T-cell (primary cell): ENCODE data around the gene PDE4B. TPM values are rescaled to one million over a fixed set of nuclear protein-coding genes. Genes with fewer than 3 reads are reported as not detected.
"Not testable (repeated sequence)": the region's sequence is repeated elsewhere in the genome, so short reads cannot be mapped to it uniquely, and the experiment has no call there.

ENCODE experiments used
- ATAC-seq, 4 experiments: fragments of 200-7000 bp in 3 of 4; fragments of 150-1000 bp in 1 of 4; cut with Tn5 transposase; replicated peaks in 1 of 4; 1 replicate in 3 of 4; 2 replicates in 1 of 4; pipeline ENCODE4 v1.10.0; 2021; ENCODE audit warnings: moderate library complexity in 3 of 4, mild to moderate bottlenecking in 2 of 4, moderate number of reproducible peaks in 1 of 4
- CTCF ChIA-PET, 2 donors: fragments of 300-600 bp; sonication (Branson Sonifier 250); formaldehyde crosslinking; loops; one replicate each; lab custom pipeline; 2022; ENCODE audit warnings: antibody characterized with exemption in 2 of 2; lab: Charles Lee
- POLR2A ChIA-PET, 2 donors: fragments of 300-600 bp; sonication (Branson Sonifier 250); formaldehyde crosslinking; loops; one replicate each; lab custom pipeline; 2022; ENCODE audit warnings: antibody characterized with exemption in 2 of 2; lab: Charles Lee
- DNase-seq, 35 experiments: peaks; one replicate each; pipeline versions ENCODE4 v3.0.0 to v3.0.0-alpha.2; 2013 to 2023
- H3K27ac ChIP-seq: one replicate; pipeline ENCODE4 v1.5.1; 2013; ENCODE audit warnings: low read length
- H3K27me3 ChIP-seq, 2 experiments: replicated peaks in 1 of 2; 1 replicate in 1 of 2; 2 replicates in 1 of 2; pipeline versions ENCODE4 v1.6.1 to v1.7.0; 2013; ENCODE audit warnings: low read length in 1 of 2, mixed read lengths in 1 of 2; ENCODE audit not compliant: control insufficient read depth in 2 of 2, insufficient read depth in 2 of 2; ENCODE audit errors: extremely low read depth in 1 of 2
- H3K36me3 ChIP-seq, 2 donors: 1 replicate in 1 of 2; 2 replicates in 1 of 2; pipeline versions ENCODE4 v1.6.1 to v1.7.0; 2013; ENCODE audit warnings: low read length in 1 of 2; ENCODE audit not compliant: control insufficient read depth in 2 of 2, insufficient read depth in 1 of 2; ENCODE audit errors: extremely low read depth in 1 of 2
- H3K4me1 ChIP-seq, 2 experiments: 1 replicate in 1 of 2; 2 replicates in 1 of 2; pipeline versions ENCODE4 v1.6.1 to v1.7.0; 2013; ENCODE audit warnings: low read length in 2 of 2, mixed read lengths in 1 of 2; ENCODE audit not compliant: insufficient read depth in 2 of 2, control insufficient read depth in 1 of 2; ENCODE audit errors: extremely low read depth in 1 of 2
- H3K4me3 ChIP-seq, 2 donors: 1 replicate in 1 of 2; 2 replicates in 1 of 2; pipeline versions ENCODE4 v1.5.1 to v1.7.0; 2013; ENCODE audit warnings: mild to moderate bottlenecking in 2 of 2, low read length in 1 of 2, moderate library complexity in 1 of 2; ENCODE audit not compliant: control insufficient read depth in 1 of 2; ENCODE audit errors: extremely low read depth in 1 of 2
- H3K9me3 ChIP-seq: 2 replicates; pipeline ENCODE4 v1.7.0; 2013
- H3K27ac Mint-ChIP-seq, 2 donors: one replicate each; pipeline ENCODE4 v1.8.0; 2020 to 2021; ENCODE audit warnings: mild to moderate bottlenecking in 2 of 2, mixed read lengths in 2 of 2
- H3K27me3 Mint-ChIP-seq, 2 donors: one replicate each; pipeline ENCODE4 v1.8.0; 2021 to 2022; ENCODE audit warnings: mixed read lengths in 2 of 2
- H3K36me3 Mint-ChIP-seq: one replicate; pipeline ENCODE4 v1.8.0; 2021; ENCODE audit warnings: mixed read lengths
- H3K4me1 Mint-ChIP-seq, 3 donors: one replicate each; pipeline ENCODE4 v1.8.0; 2020 to 2022; ENCODE audit warnings: mixed read lengths in 3 of 3, mild to moderate bottlenecking in 1 of 3
- H3K4me3 Mint-ChIP-seq, 3 donors: one replicate each; pipeline ENCODE4 v1.8.0; 2020 to 2022; ENCODE audit warnings: mild to moderate bottlenecking in 3 of 3, mixed read lengths in 3 of 3, moderate library complexity in 3 of 3
- H3K9me3 Mint-ChIP-seq, 3 donors: one replicate each; pipeline ENCODE4 v1.8.0; 2020 to 2022; ENCODE audit warnings: mixed read lengths in 3 of 3
- WGBS: methylation state at CpG from one replicate; pipeline ENCODE4 v1.1.5; 2013; ENCODE audit warnings: missing lambda C conversion rate; ENCODE audit not compliant: insufficient coverage; 5-methylcytosine and 5-hydroxymethylcytosine counted together
- total RNA-seq, 35 experiments: library from RNA in 6 of 35; stranded (reverse) in 6 of 35; fragments of 120-200 nt in 1 of 35; gene quantifications; one replicate each; pipeline versions ENCODE4 v1.2.1 to v1.2.4 and lab custom pipeline; 2013 to 2026

The PDE4B gene
- total RNA-seq, 5 donors from 2014 or later (not counting 1 experiment from before 2014, with no cell fraction given) = 46.3 to 103 (median 54.1) TPM

DNA sequence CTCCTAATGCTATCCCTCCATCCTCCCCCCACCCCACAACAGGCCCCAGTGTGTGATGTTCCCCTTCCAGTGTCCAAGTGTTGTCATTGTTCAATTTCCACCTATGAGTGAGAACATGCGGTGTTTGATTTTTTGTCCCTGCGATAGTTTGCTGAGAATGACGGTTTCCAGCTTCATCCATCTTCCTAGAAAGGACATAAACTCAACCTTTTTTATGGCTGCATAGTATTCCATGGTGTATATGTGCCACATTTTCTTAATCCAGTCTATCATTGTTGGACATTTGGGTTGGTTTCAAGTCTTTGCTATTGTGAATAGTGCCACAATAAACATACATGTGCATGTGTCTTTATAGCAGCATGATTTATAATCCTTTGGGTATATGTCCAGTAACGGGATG is 308.3 kb downstream of the PDE4B start:
- H3K9me3 Mint-ChIP-seq, H3K36me3 Mint-ChIP-seq, ATAC-seq, CTCF ChIA-PET, H3K27ac Mint-ChIP-seq, H3K27me3 Mint-ChIP-seq, DNase-seq, H3K36me3 ChIP-seq, H3K4me3 Mint-ChIP-seq, POLR2A ChIA-PET, H3K4me3 ChIP-seq, H3K27me3 ChIP-seq, H3K4me1 ChIP-seq, H3K9me3 ChIP-seq, H3K4me1 Mint-ChIP-seq, H3K27ac ChIP-seq: not testable (repeated sequence)
- 100% methylated on average over 1 of the region's 4 CpGs for WGBS

DNA sequence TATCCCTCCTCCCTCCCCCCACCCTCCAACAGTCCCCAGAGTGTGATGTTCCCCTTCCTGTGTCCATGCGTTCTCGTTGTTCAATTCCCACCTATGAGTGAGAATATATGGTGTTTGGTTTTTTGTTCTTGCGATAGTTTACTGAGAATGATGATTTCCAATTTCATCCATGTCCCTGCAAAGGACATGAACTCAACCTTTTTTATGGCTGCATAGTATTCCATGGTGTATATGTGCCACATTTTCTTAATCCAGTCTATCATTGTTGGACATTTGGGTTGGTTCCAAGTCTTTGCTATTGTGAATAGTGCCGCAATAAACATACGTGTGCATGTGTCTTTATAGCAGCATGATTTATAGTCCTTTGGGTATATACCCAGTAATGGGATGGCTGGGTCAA is 311.4 kb downstream of the PDE4B start:
- H3K4me3 Mint-ChIP-seq, H3K27ac Mint-ChIP-seq, H3K4me1 Mint-ChIP-seq, DNase-seq, H3K9me3 Mint-ChIP-seq, POLR2A ChIA-PET, H3K36me3 Mint-ChIP-seq, H3K4me1 ChIP-seq, ATAC-seq, H3K36me3 ChIP-seq, H3K27me3 Mint-ChIP-seq, H3K9me3 ChIP-seq, H3K27ac ChIP-seq, CTCF ChIA-PET, H3K4me3 ChIP-seq, H3K27me3 ChIP-seq: not testable (repeated sequence)
- WGBS = no CpG with 5 or more reads among the region's 5 CpGs

DNA sequence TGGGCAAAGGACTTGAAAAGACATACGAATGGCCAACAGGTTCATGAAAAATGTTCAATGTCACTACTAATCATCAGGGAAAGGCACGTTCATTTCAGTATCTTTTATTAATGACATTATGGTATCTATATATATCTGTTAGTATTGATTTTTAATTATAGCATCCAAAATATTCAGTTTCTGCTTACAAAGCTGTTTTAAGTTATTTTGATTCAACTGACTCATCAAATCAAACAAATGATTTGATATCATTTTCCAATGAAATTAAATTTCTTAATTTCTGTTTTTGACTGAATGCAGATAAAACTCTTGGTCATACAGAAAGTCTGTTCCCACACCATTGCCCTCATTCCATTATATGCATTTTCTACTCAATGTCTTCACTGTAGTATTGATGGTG is 315.9 kb downstream of the PDE4B start:
- Histone ChIP-seq H3K4me1 (no peaks in the 10 kb centered on the region), H3K4me3 (no peak overlapping the region), H3K36me3 (no peaks in the 10 kb centered on the region), H3K9me3 (no peaks in the 10 kb centered on the region), H3K27me3 (no peaks in the 10 kb centered on the region), H3K27ac (no peak overlapping the region)
- ChIA-PET CTCF (no interaction called here), POLR2A (no interaction called here)
- no CpG with 5 or more reads among the region's 2 CpGs for WGBS
- H3K4me3 Mint-ChIP-seq = no peak overlapping the region
- no peaks in the 10 kb centered on the region for H3K36me3 Mint-ChIP-seq
- H3K9me3 Mint-ChIP-seq = no peaks in the 10 kb centered on the region
- ATAC-seq = no peak
- H3K27ac Mint-ChIP-seq = no peak overlapping the region
- no peaks in the 10 kb centered on the region for H3K4me1 Mint-ChIP-seq
- peaks cover 12% of the 10 kb centered on the region in 2 donors for H3K27me3 Mint-ChIP-seq
- DNase-seq = no peak

DNA sequence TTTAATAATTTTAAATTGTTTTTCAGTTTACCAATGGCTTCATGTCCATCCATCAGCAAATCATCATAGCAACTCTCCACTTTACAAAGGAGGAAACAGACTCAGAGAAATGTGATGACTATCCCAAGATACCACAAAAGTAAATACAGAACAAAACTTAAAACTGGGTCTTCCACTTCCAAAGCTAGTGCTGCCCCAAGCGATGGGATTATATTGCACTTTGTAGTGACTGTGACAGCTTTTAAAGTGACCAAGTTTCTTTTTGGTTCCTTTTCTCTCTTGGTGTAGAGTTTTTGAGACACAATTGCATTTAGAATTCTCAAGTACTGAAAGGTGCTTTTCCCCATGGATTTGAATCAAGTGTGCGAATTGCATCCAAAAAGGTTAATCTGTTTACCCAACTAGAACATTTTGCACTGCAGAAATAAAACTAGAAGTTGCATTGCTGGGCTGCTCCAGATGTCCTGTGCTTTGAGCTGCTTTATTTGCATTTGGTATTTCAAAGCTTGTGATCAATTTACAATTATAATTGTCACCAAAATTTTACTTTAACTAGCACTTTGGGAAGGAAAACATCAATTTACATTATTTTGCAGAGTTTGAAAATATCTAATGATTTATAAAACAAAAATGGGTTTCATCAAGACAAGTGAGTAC is 320.2 kb downstream of the PDE4B start:
- Mint-ChIP-seq H3K36me3 (no peaks in the 10 kb centered on the region), H3K27me3 (peaks cover 12 to 18% of the 10 kb centered on the region in 2 donors)
- no CpG with 5 or more reads among the region's 2 CpGs for WGBS

GRCh38 chr1:66119148-66119547 is 326.5 kb downstream of the PDE4B start:
- Mint-ChIP-seq H3K4me1 (no peaks in the 10 kb centered on the region), H3K27me3 (peaks cover 5 to 8% of the 10 kb centered on the region in 2 donors), H3K27ac (no peak overlapping the region), H3K9me3 (peaks cover 0 to 3% (median 0%) of the 10 kb centered on the region in 3 donors), H3K36me3 (no peaks in the 10 kb centered on the region), H3K4me3 (no peak overlapping the region)
- H3K9me3 ChIP-seq = no peaks in the 10 kb centered on the region
- ATAC-seq (no peak), DNase-seq (no peak)
- H3K4me3 ChIP-seq = no peak overlapping the region
- no peaks in the 10 kb centered on the region for H3K36me3 ChIP-seq
- 79% methylated on average over 5 of the region's 7 CpGs for WGBS
- H3K27ac ChIP-seq = no peak overlapping the region
- POLR2A ChIA-PET = no interaction called here
- peaks cover 0 to 8% of the 10 kb centered on the region in 2 experiments for H3K27me3 ChIP-seq
- CTCF ChIA-PET = no interaction called here
- no peaks in the 10 kb centered on the region for H3K4me1 ChIP-seq

More for the DNA sequence above, 320.2 kb downstream of the PDE4B start:
- Mint-ChIP-seq H3K4me3 (no peak overlapping the region), H3K4me1 (no peaks in the 10 kb centered on the region), H3K9me3 (no peaks in the 10 kb centered on the region), H3K27ac (no peak overlapping the region)
- CTCF ChIA-PET = no interaction called here
- H3K27me3 ChIP-seq = peaks cover 0 to 8% of the 10 kb centered on the region in 2 experiments
- no peak overlapping the region for H3K27ac ChIP-seq
- H3K4me1 ChIP-seq = no peaks in the 10 kb centered on the region
- ATAC-seq (no peak), DNase-seq (no peak)
- H3K9me3 ChIP-seq = no peaks in the 10 kb centered on the region
- POLR2A ChIA-PET = interaction anchor here in 1 of 2 donors (0.7 kb wide), 1 partner anchor 608 kb away, joined by 3 read pairs; no protein-coding TSS in a partner anchor
- H3K4me3 ChIP-seq = no peak overlapping the region
- H3K36me3 ChIP-seq = no peaks in the 10 kb centered on the region

DNA sequence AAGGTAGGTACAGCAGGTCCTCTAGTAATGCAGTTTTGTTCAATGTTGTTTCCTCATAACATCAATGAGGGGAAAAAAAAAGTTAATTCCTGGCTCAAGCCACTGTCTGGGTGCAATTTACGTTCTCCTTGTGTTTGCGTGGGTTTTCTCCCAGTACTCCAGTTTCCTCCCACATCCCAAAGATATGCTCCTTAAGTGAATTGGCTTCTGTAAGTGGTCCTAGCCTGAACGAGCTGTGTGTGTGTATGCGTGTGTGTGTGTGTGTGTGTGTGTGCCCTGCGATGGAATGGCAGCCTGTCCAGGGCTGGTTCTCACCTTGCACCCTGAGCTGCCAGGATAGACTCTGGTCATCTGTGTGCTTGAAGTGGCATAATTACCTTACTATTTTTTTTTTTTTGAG is 332.0 kb downstream of the PDE4B start:
- CTCF ChIA-PET = no interaction called here
- H3K9me3 Mint-ChIP-seq = no peaks in the 10 kb centered on the region
- no peaks in the 10 kb centered on the region for H3K4me1 ChIP-seq
- no peak for ATAC-seq
- H3K4me3 ChIP-seq = no peak overlapping the region
- peaks cover 0 to 3% of the 10 kb centered on the region in 2 donors for H3K27me3 Mint-ChIP-seq
- no peak for DNase-seq
- no peaks in the 10 kb centered on the region for H3K36me3 ChIP-seq
- H3K36me3 Mint-ChIP-seq = no peaks in the 10 kb centered on the region
- no peak overlapping the region for H3K4me3 Mint-ChIP-seq
- H3K27ac Mint-ChIP-seq = no peak overlapping the region
- peaks cover 0 to 2% of the 10 kb centered on the region in 2 experiments for H3K27me3 ChIP-seq
- 64% methylated on average over 2 of the region's 5 CpGs for WGBS
- no peaks in the 10 kb centered on the region for H3K4me1 Mint-ChIP-seq
- POLR2A ChIA-PET = no interaction called here
- H3K27ac ChIP-seq = no peak overlapping the region
- H3K9me3 ChIP-seq = no peaks in the 10 kb centered on the region

DNA sequence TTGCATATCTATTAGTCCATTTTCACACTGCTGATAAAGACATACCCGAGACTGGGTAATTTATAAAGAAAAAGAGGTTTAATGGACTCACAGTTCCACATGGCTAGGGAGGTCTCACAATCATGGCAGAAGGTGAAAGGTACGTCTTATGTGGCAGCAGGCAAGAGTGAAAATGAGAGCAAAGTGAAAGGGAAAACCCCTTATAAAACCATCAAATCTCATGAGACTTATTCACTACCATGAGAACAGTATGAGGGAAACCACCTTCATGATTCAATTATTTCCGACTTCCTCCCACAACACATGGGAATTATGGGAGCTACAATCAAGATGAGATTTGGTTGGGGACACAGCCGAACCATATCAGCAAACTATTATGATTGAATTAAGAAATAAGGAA is 335.9 kb downstream of the PDE4B start:
- CTCF ChIA-PET, H3K36me3 Mint-ChIP-seq, H3K27me3 ChIP-seq, H3K27ac ChIP-seq, DNase-seq, H3K36me3 ChIP-seq, H3K4me3 ChIP-seq, H3K9me3 Mint-ChIP-seq, H3K4me1 Mint-ChIP-seq, H3K9me3 ChIP-seq, H3K27me3 Mint-ChIP-seq, H3K27ac Mint-ChIP-seq, H3K4me1 ChIP-seq, H3K4me3 Mint-ChIP-seq, ATAC-seq, POLR2A ChIA-PET: not testable (repeated sequence)
- WGBS = no CpG with 5 or more reads among the region's 4 CpGs
